ENCODE data around the gene WDR76. TPM values are rescaled to one million over a fixed set of nuclear protein-coding genes. Genes with fewer than 3 reads are reported as not detected.

WDR76 gene
- total RNA-seq, 1 experiment from 2014 or later, result 11.5 TPM

DNA sequence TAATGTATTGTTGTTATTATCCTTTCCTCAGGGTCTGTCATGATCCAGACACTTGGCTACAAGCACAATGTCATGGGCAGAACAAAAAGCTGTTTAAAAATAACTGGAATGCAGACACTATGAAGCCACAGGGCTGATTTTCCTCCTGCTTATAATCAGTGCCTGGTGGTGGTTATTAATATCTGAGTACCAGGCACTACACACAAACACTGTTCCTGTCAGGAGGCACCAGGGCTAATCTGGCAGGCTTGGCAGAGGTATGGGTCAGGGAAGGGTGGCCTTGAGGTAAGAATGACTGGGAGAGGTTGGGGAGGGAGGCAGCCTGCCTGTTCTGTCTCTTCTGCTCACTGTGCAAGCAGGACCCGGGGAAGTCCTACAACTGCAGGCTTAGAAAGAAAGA is 67.2 kb downstream of the WDR76 start:
- TF ChIP-seq, protein P1, sequence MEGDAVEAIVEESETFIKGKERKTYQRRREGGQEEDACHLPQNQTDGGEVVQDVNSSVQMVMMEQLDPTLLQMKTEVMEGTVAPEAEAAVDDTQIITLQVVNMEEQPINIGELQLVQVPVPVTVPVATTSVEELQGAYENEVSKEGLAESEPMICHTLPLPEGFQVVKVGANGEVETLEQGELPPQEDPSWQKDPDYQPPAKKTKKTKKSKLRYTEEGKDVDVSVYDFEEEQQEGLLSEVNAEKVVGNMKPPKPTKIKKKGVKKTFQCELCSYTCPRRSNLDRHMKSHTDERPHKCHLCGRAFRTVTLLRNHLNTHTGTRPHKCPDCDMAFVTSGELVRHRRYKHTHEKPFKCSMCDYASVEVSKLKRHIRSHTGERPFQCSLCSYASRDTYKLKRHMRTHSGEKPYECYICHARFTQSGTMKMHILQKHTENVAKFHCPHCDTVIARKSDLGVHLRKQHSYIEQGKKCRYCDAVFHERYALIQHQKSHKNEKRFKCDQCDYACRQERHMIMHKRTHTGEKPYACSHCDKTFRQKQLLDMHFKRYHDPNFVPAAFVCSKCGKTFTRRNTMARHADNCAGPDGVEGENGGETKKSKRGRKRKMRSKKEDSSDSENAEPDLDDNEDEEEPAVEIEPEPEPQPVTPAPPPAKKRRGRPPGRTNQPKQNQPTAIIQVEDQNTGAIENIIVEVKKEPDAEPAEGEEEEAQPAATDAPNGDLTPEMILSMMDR (IDR thresholded peaks at IDR 0.05; ENCODE audit: unreplicated experiment), result no peak
- Mint-ChIP-seq H3K4me3 (ENCODE audit: low read depth, unreplicated experiment) (no peak overlapping the region), H3K27me3 (ENCODE audit: unreplicated experiment) (no peaks in the 10 kb centered on the region), H3K4me1 (ENCODE audit: low read depth, unreplicated experiment) (no peaks in the 10 kb centered on the region), H3K36me3 (ENCODE audit: insufficient read depth, unreplicated experiment) (no peaks in the 10 kb centered on the region), H3K27ac (ENCODE audit: unreplicated experiment) (no peak overlapping the region), H3K9me3 (ENCODE audit: low read depth, unreplicated experiment) (no peaks in the 10 kb centered on the region)
- BruUV-seq (replicated peaks), result no TSS peak
- CTCF ChIA-PET, result no interaction called here
- intact Hi-C loops (cut with micrococcal nuclease; ENCODE audit: unreplicated experiment), result no loop called here
- DNase-seq, result no peak

DNA sequence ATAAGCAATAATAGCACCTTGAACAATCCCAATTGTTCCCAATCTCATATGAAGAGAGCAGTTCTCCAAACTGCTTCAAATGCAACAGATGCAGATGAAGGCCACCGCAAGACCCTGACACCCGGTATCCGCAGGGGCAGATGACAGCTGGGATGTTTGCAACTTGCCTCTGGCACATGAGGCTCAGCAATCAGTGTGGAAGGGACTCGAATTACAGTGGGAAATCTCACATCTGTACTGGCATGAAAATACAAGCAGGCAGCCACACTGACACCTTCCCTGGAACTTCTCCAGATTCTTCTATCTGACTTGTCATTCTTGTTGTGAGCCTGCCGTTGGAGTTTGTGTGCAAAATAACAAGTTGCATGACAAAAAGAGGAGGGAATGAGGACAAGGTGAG is 68.8 kb downstream of the WDR76 start:
- CTCF ChIA-PET, result no interaction called here
- Mint-ChIP-seq H3K9me3 (ENCODE audit: low read depth, unreplicated experiment) (no peaks in the 10 kb centered on the region), H3K27me3 (ENCODE audit: unreplicated experiment) (no peaks in the 10 kb centered on the region), H3K4me1 (ENCODE audit: low read depth, unreplicated experiment) (no peaks in the 10 kb centered on the region), H3K27ac (ENCODE audit: unreplicated experiment) (no peak overlapping the region), H3K36me3 (ENCODE audit: insufficient read depth, unreplicated experiment) (no peaks in the 10 kb centered on the region), H3K4me3 (ENCODE audit: low read depth, unreplicated experiment) (no peak overlapping the region)
- intact Hi-C loops (cut with micrococcal nuclease; ENCODE audit: unreplicated experiment), result no loop called here
- no TSS peak for BruUV-seq (replicated peaks)
- no peak for DNase-seq
- TF ChIP-seq, protein P1 (IDR thresholded peaks at IDR 0.05; ENCODE audit: unreplicated experiment), result no peak

DNA sequence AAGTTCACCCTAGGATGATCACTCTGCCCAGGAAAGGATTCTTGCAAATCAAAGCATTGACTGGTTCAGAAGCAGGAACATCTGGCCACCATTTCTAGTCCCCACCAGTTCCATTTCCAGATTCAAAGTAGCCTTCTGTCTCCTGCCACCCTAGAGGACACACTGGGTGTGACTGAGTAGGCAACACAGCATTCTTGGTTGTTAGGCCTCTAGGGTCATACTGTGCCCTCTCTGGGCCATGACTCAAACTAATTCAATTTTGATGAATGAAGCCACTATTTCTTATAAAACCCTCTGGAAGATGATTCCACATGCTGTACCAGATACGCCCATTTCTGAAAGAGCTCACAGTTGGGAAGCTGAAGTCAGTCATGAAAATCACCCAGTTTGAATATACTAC is 69.7 kb downstream of the WDR76 start:
- CTCF ChIA-PET, result no interaction called here
- Mint-ChIP-seq H3K27ac (ENCODE audit: unreplicated experiment) (no peak overlapping the region), H3K4me1 (ENCODE audit: low read depth, unreplicated experiment) (no peaks in the 10 kb centered on the region), H3K4me3 (ENCODE audit: low read depth, unreplicated experiment) (no peak overlapping the region), H3K36me3 (ENCODE audit: insufficient read depth, unreplicated experiment) (no peaks in the 10 kb centered on the region), H3K27me3 (ENCODE audit: unreplicated experiment) (no peaks in the 10 kb centered on the region), H3K9me3 (ENCODE audit: low read depth, unreplicated experiment) (no peaks in the 10 kb centered on the region)
- TF ChIP-seq, protein P1 (IDR thresholded peaks at IDR 0.05; ENCODE audit: unreplicated experiment), result no peak
- intact Hi-C loops (cut with micrococcal nuclease; ENCODE audit: unreplicated experiment), result no loop called here
- no TSS peak for BruUV-seq (replicated peaks)
- no peak for DNase-seq

DNA sequence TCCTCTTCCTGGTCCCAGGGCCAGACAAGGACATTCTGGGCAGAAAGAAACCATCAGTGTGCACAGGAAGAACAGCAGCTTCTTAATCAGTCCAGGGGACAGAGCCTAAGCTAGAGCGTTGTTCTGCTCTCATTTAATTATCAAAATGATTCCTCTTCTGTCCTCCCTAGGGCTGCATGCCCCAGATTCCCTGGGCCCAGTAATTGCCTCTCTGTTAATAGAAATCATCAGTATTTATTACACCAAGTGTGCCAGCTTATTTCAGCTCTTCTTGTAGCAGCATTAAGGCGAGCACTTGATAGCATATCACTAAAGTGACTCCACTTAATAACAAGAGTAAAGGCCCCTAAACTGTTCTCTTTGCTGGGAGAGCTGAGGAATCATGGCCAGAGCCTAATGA is 72.1 kb downstream of the WDR76 start:
- Mint-ChIP-seq H3K36me3 (ENCODE audit: insufficient read depth, unreplicated experiment) (no peaks in the 10 kb centered on the region), H3K4me3 (ENCODE audit: low read depth, unreplicated experiment) (no peak overlapping the region), H3K27me3 (ENCODE audit: unreplicated experiment) (no peaks in the 10 kb centered on the region), H3K9me3 (ENCODE audit: low read depth, unreplicated experiment) (no peaks in the 10 kb centered on the region), H3K4me1 (ENCODE audit: low read depth, unreplicated experiment) (no peaks in the 10 kb centered on the region), H3K27ac (ENCODE audit: unreplicated experiment) (no peak overlapping the region)
- CTCF ChIA-PET, result no interaction called here
- intact Hi-C loops (cut with micrococcal nuclease; ENCODE audit: unreplicated experiment), result no loop called here
- no TSS peak for BruUV-seq (replicated peaks)
- DNase-seq, result no peak
- TF ChIP-seq, protein P1 (IDR thresholded peaks at IDR 0.05; ENCODE audit: unreplicated experiment), result no peak

DNA sequence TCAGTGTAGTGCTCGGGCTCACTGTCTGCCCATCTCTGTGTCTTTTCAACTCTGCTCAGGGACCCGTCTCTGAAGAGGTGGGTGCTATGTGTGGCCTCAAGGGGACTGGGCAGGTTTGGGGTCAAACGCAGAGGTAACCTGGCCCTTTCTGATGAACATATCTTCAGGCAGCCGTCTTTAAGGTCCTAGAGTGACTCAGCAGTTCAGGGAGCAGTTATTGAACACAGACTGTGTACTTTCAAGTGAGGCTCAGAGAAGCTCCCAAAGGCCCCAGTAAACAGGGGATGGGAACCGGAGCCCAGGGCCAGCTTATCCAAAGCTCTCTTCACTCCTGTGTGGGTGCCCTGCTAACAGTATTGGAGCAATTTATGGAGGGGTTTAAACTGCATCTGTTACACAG is 73.1 kb downstream of the WDR76 start:
- Mint-ChIP-seq H3K36me3 (ENCODE audit: insufficient read depth, unreplicated experiment) (no peaks in the 10 kb centered on the region), H3K27ac (ENCODE audit: unreplicated experiment) (no peak overlapping the region), H3K4me3 (ENCODE audit: low read depth, unreplicated experiment) (no peak overlapping the region), H3K4me1 (ENCODE audit: low read depth, unreplicated experiment) (no peaks in the 10 kb centered on the region), H3K27me3 (ENCODE audit: unreplicated experiment) (no peaks in the 10 kb centered on the region), H3K9me3 (ENCODE audit: low read depth, unreplicated experiment) (no peaks in the 10 kb centered on the region)
- intact Hi-C loops (cut with micrococcal nuclease; ENCODE audit: unreplicated experiment), result loop anchor here (10.0 kb wide), 1 partner anchor 165 kb away; no protein-coding TSS in a partner anchor
- no peak for DNase-seq
- BruUV-seq (replicated peaks), result no TSS peak
- TF ChIP-seq, protein P1 (IDR thresholded peaks at IDR 0.05; ENCODE audit: unreplicated experiment), result no peak
- CTCF ChIA-PET, result no interaction called here

Measured in Calu3 (cell line).